GM18858 (cell line): ENCODE measurements around the gene ADRA2A.

Source experiments
- ATAC-seq: cut with Tn5 transposase; IDR thresholded peaks from one replicate; pipeline ENCODE4 v1.9.1; 2021; ENCODE audit not compliant: unreplicated experiment

The ADRA2A gene

DNA sequence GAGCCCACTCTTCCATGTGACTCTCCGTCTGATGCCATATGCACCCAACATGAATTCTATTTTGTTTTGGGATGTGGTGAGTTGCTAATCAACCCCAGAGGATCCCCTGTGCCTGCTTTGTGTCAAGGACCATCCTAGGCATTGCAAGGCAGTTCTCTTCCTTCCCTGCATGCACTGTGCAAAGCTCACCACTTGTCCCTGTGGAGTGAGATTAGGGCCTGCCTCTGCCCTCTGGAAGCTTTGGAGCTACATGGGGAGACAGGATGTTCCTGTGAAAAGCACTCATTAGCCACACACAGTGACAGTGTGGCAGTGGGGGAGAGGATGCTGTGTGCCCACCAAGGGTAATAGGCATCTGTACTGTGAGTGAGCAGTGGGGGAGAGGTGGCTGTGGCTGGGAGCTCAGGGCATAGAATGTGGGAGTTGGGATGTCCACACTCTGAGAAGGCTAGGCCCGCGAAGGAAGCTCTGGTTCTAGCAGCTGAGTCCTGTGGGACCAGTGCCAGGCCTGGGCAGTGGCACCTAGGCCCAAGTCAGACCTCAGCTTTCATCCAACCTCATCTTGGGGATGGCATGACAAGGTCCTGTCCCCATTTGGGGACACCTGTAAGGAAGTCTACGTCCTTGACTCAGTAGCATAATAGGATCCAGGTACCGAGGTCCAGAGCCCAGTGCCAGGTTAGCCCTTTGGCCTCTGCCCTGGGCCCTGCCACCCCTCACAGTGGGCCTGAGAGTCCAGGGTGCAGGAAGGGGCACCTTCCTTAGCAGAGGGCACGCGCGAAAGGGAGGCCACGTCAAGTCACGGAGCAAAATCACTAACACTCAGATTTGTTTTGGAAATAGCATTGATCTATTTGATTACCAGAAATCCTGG, 6.6 kb downstream of the ADRA2A start:
- ATAC-seq, result no peak

DNA sequence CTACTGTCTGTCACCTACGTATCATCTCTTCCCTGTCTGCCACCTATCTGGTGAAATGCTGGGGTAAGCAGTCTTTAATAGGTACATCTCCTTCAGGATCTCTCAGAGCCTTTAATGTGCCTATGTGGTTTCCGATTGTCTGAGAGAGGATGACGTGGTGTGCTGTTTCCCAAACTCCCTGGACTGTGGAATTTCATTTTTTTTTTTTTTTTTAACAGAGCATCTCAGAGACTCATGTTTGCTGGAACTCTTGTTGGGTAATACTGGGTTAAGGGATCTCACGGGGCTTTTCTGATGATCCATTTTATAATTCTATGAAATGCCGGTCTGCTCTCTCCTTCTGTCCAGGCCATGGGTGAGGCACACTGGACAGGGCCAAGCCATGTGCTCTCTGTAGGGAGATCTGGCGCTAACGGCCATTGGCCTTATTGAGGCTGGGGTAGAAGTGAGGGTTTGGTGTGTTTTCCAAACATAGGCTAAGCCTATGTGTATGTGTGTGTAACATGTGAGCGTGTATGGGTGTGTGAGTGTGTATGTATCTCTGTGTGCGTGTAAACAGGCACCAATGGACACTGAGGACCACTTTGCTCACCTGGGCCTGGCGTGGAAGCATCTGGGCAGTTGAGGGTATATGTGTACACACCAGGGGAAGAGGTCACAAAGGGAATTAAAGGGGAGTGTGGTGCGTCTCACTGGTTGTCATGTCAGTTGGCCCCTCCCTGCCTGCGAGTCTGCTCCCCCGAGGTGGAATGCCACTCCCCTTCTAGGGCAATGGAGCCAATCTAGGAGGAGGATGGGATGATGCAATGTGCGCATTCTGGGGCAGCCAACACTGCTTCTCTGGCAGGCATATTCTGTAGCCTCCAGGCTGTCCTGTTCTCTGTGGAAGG, 7.8 kb downstream of the ADRA2A start:
- ATAC-seq, result no peak

GRCh38 chr10:111085690-111086353, 9.0 kb downstream of the ADRA2A start:
- ATAC-seq, result no peak

- ATAC-seq, result no peak
These were observed 9.7 kb downstream of the ADRA2A start for GRCh38 chr10:111086574-111086973.

- no peak for ATAC-seq
These were observed 10.5 kb downstream of the ADRA2A start for GRCh38 chr10:111087331-111087756.

DNA sequence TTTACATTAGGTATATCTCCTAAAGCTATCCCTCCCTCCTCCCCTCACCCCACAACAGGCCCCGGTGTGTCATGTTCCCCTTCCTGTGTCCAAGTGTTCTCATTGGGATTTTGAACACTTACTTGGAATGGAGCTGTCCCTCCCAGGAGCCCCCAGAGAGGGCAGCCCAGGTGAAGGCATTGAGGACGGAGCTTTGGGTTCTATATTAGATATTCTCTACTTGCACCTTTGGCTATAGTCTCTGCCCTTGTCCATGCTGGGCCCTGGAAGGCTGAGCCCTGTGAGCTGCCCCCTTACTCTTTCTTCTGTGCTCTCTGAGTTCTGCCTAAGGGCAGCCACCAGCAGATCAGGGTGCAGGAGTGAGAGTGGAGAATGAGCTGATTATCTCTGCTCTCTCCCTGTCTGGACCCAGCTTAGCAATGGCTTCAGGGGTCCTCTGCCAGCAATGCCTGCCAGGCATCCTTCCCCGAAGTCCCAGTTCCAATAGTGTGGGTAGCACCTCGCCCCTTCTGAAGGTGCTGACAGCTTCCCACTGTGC, 11.2 kb downstream of the ADRA2A start:
- ATAC-seq, result no peak

DNA sequence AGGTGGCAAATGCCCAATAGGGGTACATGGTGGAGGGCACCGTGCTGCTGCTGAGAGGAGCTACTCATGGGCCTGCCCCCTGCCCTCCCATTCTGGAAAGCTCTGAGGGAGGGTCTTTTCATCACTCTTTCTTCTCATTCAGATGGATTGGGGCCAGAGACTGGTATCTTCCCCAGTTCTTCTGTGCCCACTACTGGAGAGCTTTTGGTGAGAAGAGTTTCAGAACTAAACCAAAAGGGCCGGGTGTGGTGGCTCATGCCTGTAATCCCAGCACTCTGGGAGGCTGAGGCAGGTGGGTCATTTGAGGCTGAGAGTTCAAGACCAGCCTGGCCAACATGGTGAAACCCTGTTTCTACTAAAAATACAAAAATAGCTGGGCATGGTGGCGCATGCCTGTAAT, 12.5 kb downstream of the ADRA2A start:
- no peak for ATAC-seq

- ATAC-seq, result no peak
These were observed 15.0 kb downstream of the ADRA2A start for GRCh38 chr10:111091833-111092232.

GRCh38 chr10:111093741-111094380, 17.0 kb downstream of the ADRA2A start:
- ATAC-seq, result no peak

GRCh38 chr10:111098679-111099437, 22.0 kb downstream of the ADRA2A start:
- ATAC-seq, result no peak

GRCh38 chr10:111100198-111100597, 23.4 kb downstream of the ADRA2A start:
- no peak for ATAC-seq

DNA sequence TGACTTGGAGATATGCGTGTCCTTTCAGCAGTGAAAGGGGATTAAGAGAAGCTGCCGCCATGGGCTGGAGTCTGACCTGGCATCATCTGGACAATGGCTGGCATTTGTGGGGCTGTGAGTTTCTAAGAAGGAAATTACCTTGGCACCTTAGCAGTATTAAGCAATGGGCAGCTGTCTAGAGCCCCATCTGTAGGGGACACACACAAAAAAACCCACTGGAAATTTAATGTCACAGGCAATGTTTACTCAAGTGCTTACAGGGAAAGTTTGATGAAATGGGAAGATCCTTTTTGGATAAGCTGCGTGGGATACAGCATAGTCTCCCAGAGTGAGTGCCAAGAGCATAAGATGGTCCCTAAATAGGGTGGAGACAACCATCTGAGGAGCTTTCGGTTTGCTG, 25.0 kb downstream of the ADRA2A start:
- ATAC-seq, result no peak

GRCh38 chr10:111102359-111102837, 25.6 kb downstream of the ADRA2A start:
- no peak for ATAC-seq

DNA sequence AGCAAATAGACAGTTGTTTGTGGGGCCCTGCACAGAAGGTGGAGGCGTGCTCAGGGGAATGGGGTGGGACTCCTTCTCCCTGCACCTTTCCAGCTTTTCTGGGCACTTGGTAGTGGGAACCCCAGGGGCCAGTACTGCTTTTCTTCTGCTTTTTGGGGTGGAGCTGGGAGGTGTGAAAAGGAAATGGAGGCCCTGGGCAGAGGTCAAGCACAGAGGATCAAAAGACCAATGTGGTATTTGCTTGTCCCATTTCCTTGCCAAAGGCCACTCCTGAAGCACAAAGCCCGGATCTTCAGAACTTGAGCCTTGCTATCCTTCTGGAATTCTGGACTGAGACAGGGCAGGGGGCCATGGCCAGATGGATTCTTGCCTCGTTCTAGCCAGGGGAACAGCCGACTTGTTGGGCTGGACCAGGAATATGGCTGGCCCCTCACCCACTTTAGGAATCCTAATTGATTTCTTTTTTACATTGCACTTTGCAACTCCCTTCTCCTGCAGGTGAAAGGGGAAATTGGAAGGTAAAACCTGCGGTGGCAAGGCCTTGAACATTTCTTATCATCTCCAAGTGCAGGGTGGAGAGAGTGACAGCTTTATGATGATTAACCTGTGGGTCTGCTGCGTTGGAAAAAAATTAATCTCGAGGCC, 26.5 kb downstream of the ADRA2A start:
- ATAC-seq, result no peak

DNA sequence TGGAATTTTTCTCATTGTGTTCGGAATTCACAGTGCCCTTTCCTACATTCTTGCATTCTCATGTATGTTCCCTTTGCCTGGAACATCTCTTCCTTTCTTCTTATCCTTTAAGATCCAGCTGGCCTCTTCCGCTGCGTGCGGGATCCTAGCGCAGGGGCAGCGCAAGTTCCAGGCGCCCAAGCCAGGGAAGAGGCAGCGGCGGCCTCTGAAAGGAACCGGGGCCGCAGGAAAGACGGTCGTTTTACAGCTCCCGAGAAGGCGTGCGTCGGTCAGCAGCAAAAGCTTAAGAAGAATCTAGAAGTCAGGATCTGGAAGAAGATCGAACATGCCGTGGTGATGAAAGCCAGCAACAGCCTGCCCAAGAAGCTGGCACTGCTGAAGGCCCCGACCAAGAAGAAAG, 28.0 kb downstream of the ADRA2A start:
- ATAC-seq, result no peak

GRCh38 chr10:111106081-111106480, 29.3 kb downstream of the ADRA2A start:
- no peak for ATAC-seq

GRCh38 chr10:111107023-111107422, 30.2 kb downstream of the ADRA2A start:
- no peak for ATAC-seq

DNA sequence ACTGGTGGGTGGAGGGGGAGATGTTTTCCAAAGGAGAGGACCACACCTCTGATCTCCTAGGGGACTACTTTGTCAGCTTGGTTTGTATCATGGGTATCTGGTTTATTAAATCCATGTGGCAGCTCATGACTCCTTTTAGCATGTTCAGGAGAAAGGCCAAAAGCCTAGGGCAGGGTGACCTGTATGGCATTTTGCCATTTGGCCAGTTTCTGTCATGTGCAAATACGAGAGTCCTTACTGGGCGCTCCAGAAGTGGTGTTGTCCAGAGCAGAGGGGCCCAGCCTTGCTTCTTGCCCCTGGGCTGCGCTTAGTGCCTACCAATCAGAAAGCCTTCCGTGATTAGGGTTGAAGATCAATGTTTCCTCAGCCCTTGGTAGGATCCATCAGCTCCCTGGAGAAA, 31.0 kb downstream of the ADRA2A start:
- no peak for ATAC-seq

DNA sequence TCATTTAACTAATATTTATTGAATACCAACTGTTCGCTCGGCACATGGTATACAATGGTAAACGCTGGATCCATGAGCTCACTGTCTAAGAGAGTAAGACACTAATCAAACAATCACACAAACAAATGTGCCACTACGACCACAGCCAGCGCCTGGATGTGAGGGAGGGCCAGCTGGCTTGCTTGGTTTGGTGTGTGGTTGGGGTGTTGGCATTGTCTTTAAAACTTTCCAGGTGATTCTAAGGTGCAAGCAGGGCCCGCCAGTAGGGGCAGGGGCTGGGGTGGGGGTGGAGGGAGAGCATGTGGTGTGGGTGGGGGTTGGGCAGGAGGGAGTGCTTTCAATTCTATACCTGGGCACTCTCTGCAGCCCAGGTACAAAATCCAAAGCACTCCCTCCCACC, 31.6 kb downstream of the ADRA2A start:
- ATAC-seq, result no peak
